AG09319 (cell line): ENCODE measurements around the gene DGKE.

ENCODE experiments used
- DNase-seq: peaks from one replicate; pipeline ENCODE4 v3.0.0-alpha.2; 2010; ENCODE audit warnings: low read depth; ENCODE audit errors: extremely low read depth
- CTCF ChIP-seq: IDR thresholded peaks from 2 replicates; pipeline ENCODE4 v1.5.1; 2011; ENCODE audit warnings: low read depth, mild to moderate bottlenecking, inconsistent platforms, low read length, moderate library complexity

Gene DGKE

GRCh38 chr17:56833809-56834379 lies at the start of gene DGKE, which contains the start of gene C17orf67:
DGKE (plus strand) TSS chr17:56834151; CDS start chr17:56834796, 645 bp downstream.
C17orf67 (minus strand) TSS chr17:56833920; CDS start chr17:56815810, 18,110 bp downstream.
- peak; percentile 94 for DNase-seq
- no peak for TF ChIP-seq CTCF

- peak; percentile 45 for DNase-seq
- no peak for TF ChIP-seq CTCF
Observed at GRCh38 chr17:56785405-56785804, 48.5 kb upstream of the DGKE start.

GRCh38 chr17:56785997-56786680 lies 47.8 kb upstream of the DGKE start:
- TF ChIP-seq CTCF, result no peak
- no peak for DNase-seq

- no peak for TF ChIP-seq CTCF
- DNase-seq, result peak; percentile 93
Observed at GRCh38 chr17:56786989-56787482, 46.9 kb upstream of the DGKE start.

GRCh38 chr17:56792267-56792666 lies 41.7 kb upstream of the DGKE start:
- no peak for TF ChIP-seq CTCF
- no peak for DNase-seq

GRCh38 chr17:56793531-56793930 lies 40.4 kb upstream of the DGKE start:
- DNase-seq, result peak; percentile 27
- no peak for TF ChIP-seq CTCF

- no peak for TF ChIP-seq CTCF
- DNase-seq, result no peak
Observed at GRCh38 chr17:56793957-56794356, 40.0 kb upstream of the DGKE start.
